Keratinocyte (primary cell): Measurements from ENCODE around the gene ZNF500. TPM values are rescaled to one million over a fixed set of nuclear protein-coding genes. Genes with fewer than 3 reads are reported as not detected.

Experiments used
- DNase-seq: peaks from one replicate; pipeline ENCODE4 v3.0.0-alpha.2; 2011; ENCODE audit warnings: low read depth, missing footprints, low spot score
- FAIRE-seq: peaks from 2 replicates; lab custom pipeline; 2011; peaks lifted over from hg19 to GRCh38; lab: Jason Lieb, UNC
- H2AFZ ChIP-seq: 2 replicates; pipeline ENCODE4 v1.6.0; 2012; ENCODE audit warnings: low read length, control low read depth, inconsistent platforms; ENCODE audit not compliant: control insufficient read depth
- H3K27ac ChIP-seq: 2 replicates; pipeline ENCODE4 v1.5.1; 2011; ENCODE audit warnings: low read length; ENCODE audit not compliant: control insufficient read depth, insufficient read depth
- H3K27me3 ChIP-seq: 3 replicates; pipeline ENCODE4 v1.6.0; 2011; ENCODE audit warnings: low read length; ENCODE audit not compliant: control insufficient read depth, insufficient read depth; ENCODE audit errors: extremely low read depth
- H3K36me3 ChIP-seq, 2 experiments: 2 replicates in 1 of 2; 3 replicates in 1 of 2; pipeline ENCODE4 v1.5.1; 2011; ENCODE audit warnings: low read length in 2 of 2, mild to moderate bottlenecking in 1 of 2; ENCODE audit not compliant: control insufficient read depth in 2 of 2, insufficient read depth in 2 of 2; ENCODE audit errors: extremely low read depth in 1 of 2
- H3K4me1 ChIP-seq: 3 replicates; pipeline ENCODE4 v1.5.1; 2011; ENCODE audit warnings: low read length; ENCODE audit not compliant: control insufficient read depth, insufficient read depth; ENCODE audit errors: extremely low read depth
- H3K4me2 ChIP-seq: 3 replicates; pipeline ENCODE4 v1.6.0; 2011; ENCODE audit warnings: low read depth, low read length; ENCODE audit not compliant: control insufficient read depth, insufficient read depth; ENCODE audit errors: extremely low read depth
- H3K4me3 ChIP-seq, 3 experiments: fragments of 200-600 bp in 1 of 3; sonication (generic) in 1 of 3; 2 replicates in 2 of 3; 3 replicates in 1 of 3; pipeline ENCODE4 v1.5.1; 2011 to 2016; ENCODE audit warnings: low read length in 3 of 3, mild to moderate bottlenecking in 3 of 3, control low read depth in 2 of 3, inconsistent platforms in 1 of 3, low read depth in 1 of 3, mixed read lengths in 1 of 3, mixed run types in 1 of 3, moderate library complexity in 1 of 3; ENCODE audit not compliant: control insufficient read depth in 2 of 3, insufficient read depth in 2 of 3; ENCODE audit errors: extremely low read depth in 1 of 3
- H3K79me2 ChIP-seq: 2 replicates; pipeline ENCODE4 v1.6.0; 2012; ENCODE audit warnings: low read length; ENCODE audit not compliant: control insufficient read depth, insufficient read depth
- H3K9ac ChIP-seq: 3 replicates; pipeline ENCODE4 v1.6.0; 2011; ENCODE audit warnings: low read length; ENCODE audit not compliant: control insufficient read depth, insufficient read depth; ENCODE audit errors: extremely low read depth
- H3K9me1 ChIP-seq: 3 replicates; pipeline ENCODE4 v1.6.0; 2011; ENCODE audit warnings: low read length; ENCODE audit not compliant: control insufficient read depth, insufficient read depth; ENCODE audit errors: extremely low read depth
- H3K9me3 ChIP-seq: 2 replicates; pipeline ENCODE4 v1.5.1; 2012; ENCODE audit warnings: low read depth, low read length; ENCODE audit not compliant: control insufficient read depth
- H4K20me1 ChIP-seq: 3 replicates; pipeline ENCODE4 v1.6.0; 2011; ENCODE audit warnings: low read length; ENCODE audit not compliant: control insufficient read depth, insufficient read depth; ENCODE audit errors: extremely low read depth
- EZH2 ChIP-seq: IDR thresholded peaks from one replicate; pipeline ENCODE4 v1.6.1; 2012; ENCODE audit warnings: inconsistent platforms, mild to moderate bottlenecking, low read length, moderate library complexity
- dilution Hi-C: fragments of 300-500 bp; cut with MboI; formaldehyde crosslinking; loops from one replicate; pipeline ENCODE4 v1.7.0; 2020; ENCODE audit warnings: low sequenced_read_pairs; ENCODE audit not compliant: extremely low pct_ligation_motif_present
- polyA plus RNA-seq, 5 experiments: library from polyadenylated mRNA; depleted of rRNA in 3 of 5; stranded (reverse) in 3 of 5; stranded (forward) in 1 of 5; unstranded in 1 of 5; fragments of >200 nt; gene quantifications; 1 replicate in 1 of 5; 2 replicates in 3 of 5; 3 replicates in 1 of 5; pipeline versions ENCODE4 v1.2.1 to v1.2.3, GENCODE V29; 2011 to 2012; ENCODE audit warnings: missing spikeins in 2 of 5, low read depth in 1 of 5, low replicate concordance in 1 of 5
- TF ChIP-seq, protein P1 (sequence below), 3 experiments: IDR thresholded peaks in 1 of 3; conservative IDR thresholded peaks in 1 of 3; optimal IDR thresholded peaks in 1 of 3; 2 replicates in 2 of 3; 3 replicates in 1 of 3; pipeline versions ENCODE3 to v1.5.1; 2011; ENCODE audit warnings: low read length in 3 of 3, mild to moderate bottlenecking in 3 of 3, moderate library complexity in 2 of 3, control low read depth in 1 of 3, inconsistent platforms in 1 of 3; ENCODE audit not compliant: insufficient read depth in 2 of 3; ENCODE audit errors: extremely low read depth in 1 of 3

The ZNF500 gene
- polyA plus RNA-seq, 1 donor (not counting 4 experiments of a cell fraction or from before 2014, with no cell fraction given), result 3.3 TPM

DNA sequence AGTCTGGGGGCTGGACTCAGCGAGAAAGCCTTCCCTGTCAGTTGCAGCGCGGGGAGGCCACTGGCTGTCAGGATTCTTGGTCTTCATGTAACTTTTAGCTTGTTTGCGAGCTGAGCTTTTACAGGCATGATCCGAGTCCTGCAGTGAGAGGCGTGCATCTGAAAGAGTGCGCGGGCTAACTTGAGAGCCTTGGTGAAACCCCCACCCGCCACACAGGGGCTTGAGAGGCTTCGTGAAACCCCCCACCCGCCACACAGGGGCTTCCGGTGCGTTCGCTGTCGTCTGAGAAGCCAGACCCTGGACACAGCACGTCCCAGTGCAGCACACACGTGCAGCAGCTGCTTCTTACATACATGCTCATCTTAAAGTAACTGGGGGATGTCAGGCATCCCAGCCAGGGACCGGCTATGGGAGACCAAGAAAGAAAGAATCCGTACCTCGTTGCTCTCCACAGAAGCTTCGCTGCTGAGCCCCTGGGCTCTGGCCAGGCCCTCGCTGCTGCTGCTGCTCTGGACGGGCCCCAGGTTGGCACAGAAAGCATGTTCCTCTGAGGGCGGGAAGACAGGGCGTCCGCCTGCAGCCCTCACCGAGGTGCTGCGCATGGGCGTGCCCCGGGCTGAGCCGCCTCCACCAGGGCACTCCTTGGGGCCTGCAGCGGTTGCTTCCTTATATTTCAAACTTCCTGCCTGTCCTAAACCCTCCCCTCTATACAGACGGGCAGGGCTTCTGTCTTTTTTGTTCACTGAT is 65.8 kb downstream of the ZNF500 start:
- DNase-seq (no peak), FAIRE-seq (no peak)
- no peak overlapping the region for H3K4me2 ChIP-seq
- no peak overlapping the region for H3K9ac ChIP-seq
- H3K36me3 ChIP-seq, result peaks cover 20 to 30% of the 10 kb centered on the region in 2 experiments
- H3K4me1 ChIP-seq, result peaks cover 3% of the 10 kb centered on the region
- H3K79me2 ChIP-seq, result no peaks in the 10 kb centered on the region
- H3K27me3 ChIP-seq, result no peaks in the 10 kb centered on the region
- no peak for TF ChIP-seq EZH2
- TF ChIP-seq, protein P1, sequence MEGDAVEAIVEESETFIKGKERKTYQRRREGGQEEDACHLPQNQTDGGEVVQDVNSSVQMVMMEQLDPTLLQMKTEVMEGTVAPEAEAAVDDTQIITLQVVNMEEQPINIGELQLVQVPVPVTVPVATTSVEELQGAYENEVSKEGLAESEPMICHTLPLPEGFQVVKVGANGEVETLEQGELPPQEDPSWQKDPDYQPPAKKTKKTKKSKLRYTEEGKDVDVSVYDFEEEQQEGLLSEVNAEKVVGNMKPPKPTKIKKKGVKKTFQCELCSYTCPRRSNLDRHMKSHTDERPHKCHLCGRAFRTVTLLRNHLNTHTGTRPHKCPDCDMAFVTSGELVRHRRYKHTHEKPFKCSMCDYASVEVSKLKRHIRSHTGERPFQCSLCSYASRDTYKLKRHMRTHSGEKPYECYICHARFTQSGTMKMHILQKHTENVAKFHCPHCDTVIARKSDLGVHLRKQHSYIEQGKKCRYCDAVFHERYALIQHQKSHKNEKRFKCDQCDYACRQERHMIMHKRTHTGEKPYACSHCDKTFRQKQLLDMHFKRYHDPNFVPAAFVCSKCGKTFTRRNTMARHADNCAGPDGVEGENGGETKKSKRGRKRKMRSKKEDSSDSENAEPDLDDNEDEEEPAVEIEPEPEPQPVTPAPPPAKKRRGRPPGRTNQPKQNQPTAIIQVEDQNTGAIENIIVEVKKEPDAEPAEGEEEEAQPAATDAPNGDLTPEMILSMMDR (optimal IDR thresholded peaks at IDR 0.05 in 1 of 3, IDR thresholded peaks at IDR 0.05 in 1 of 3, conservative IDR thresholded peaks at IDR 0.05 in 1 of 3; ENCODE audit: extremely low read depth in 1 of 3, insufficient read depth in 2 of 3, low read length in 3 of 3), result no peak
- no peaks in the 10 kb centered on the region for H4K20me1 ChIP-seq
- no peaks in the 10 kb centered on the region for H3K9me1 ChIP-seq
- no peak overlapping the region for H2AFZ ChIP-seq
- no peak overlapping the region for H3K27ac ChIP-seq
- no peak overlapping the region for H3K4me3 ChIP-seq
- dilution Hi-C loops, result no loop called here
- no peaks in the 10 kb centered on the region for H3K9me3 ChIP-seq

DNA sequence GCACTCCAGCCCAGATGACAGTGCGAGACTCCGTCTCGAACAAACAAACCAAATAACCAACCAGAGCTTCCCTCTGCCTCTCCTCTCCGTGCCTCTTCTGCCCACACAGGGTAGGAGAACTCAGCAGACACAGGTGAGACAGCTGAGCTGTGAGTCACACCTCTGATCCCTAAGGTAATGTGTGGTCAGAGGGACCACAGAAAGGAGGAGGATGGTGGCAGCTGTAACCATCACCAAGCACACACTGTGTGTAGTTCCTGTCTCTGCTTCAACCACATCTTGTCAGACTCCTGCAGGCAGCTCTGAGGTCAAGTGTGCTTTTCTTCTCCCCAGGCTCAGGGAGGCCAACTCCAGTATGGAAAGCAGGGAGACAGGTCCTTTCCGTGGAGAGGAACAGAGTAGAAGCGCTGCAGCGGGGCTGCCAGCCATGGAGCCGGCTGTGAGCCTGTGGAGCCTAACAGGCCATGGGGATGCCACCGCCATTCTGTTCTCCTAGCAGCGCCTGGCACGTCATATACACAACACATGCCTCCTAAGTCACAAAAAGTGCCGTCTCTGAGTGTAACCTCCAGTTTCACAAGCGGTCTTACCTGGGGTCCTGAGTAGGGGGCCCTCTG is 66.5 kb downstream of the ZNF500 start:
- Histone ChIP-seq H3K4me2 (no peak overlapping the region), H3K4me3 (no peak overlapping the region), H3K4me1 (peaks cover 3% of the 10 kb centered on the region), H2AFZ (no peak overlapping the region), H3K9me1 (no peaks in the 10 kb centered on the region), H4K20me1 (no peaks in the 10 kb centered on the region), H3K79me2 (no peaks in the 10 kb centered on the region), H3K9me3 (no peaks in the 10 kb centered on the region), H3K27ac (no peak overlapping the region), H3K9ac (no peak overlapping the region), H3K36me3 (peaks cover 24 to 30% of the 10 kb centered on the region in 2 experiments), H3K27me3 (no peaks in the 10 kb centered on the region)
- FAIRE-seq, result peak; percentile 32
- no peak for DNase-seq
- TF ChIP-seq, protein P1 (optimal IDR thresholded peaks at IDR 0.05 in 1 of 3, IDR thresholded peaks at IDR 0.05 in 1 of 3, conservative IDR thresholded peaks at IDR 0.05 in 1 of 3; ENCODE audit: extremely low read depth in 1 of 3, insufficient read depth in 2 of 3, low read length in 3 of 3), result no peak
- dilution Hi-C loops, result no loop called here
